SK-N-SH (cell line): Measurements from ENCODE around the gene MXRA5.

Experiments
- JUND ChIP-seq: IDR thresholded peaks from 2 replicates; pipeline ENCODE4 v1.4.0; 2012
- REST ChIP-seq: IDR thresholded peaks from 2 replicates; pipeline ENCODE4 v1.6.1; 2012; ENCODE audit warnings: mild to moderate bottlenecking, low read depth, low read length, moderate library complexity

DNA sequence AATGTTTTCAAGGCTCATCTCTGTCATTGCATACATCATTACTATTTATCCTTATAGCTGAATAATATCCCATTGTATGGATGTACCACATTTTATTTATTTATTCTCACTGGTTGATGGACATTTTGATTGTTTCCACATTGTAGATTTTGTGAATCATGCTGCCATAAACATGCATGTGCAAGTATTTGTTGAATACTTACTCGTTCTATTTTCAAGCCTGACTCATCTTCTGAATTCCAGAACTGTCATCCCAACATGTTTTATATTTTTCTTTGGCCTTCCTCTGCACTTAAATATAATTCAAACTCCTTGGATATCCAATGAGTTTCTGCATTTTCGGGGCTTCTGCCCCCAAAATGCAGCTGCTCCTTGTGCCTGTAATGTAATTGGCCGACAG, 77.6 kb downstream of the MXRA5 start:
- TF ChIP-seq JUND (peak; percentile 49), REST (no peak)
